Body of pancreas (tissue), 4 donors: ENCODE measurements around the gene OSTC. TPM values are rescaled to one million over a fixed set of nuclear protein-coding genes. Genes with fewer than 3 reads are reported as not detected.

Experiments
- ATAC-seq: fragments of 150-250 bp; one replicate; pipeline ENCODE4 v1.9.1; 2016
- DNase-seq, 4 donors: peaks; one replicate each; pipeline ENCODE4 v3.0.0-alpha.2; 2019
- H3K27ac ChIP-seq, 4 donors: fragments of 200-600 bp; sonication (generic); 1 replicate in 3 of 4; 2 replicates in 1 of 4; pipeline versions ENCODE4 v1.5.1 to v1.6.1; 2016 to 2019; ENCODE audit warnings: mild to moderate bottlenecking in 1 of 4, mixed read lengths in 1 of 4, moderate library complexity in 1 of 4
- H3K27me3 ChIP-seq, 2 donors: fragments of 200-600 bp; sonication (generic); one replicate each; pipeline ENCODE4 v1.6.0; 2016; ENCODE audit warnings: mild to moderate bottlenecking in 1 of 2
- H3K36me3 ChIP-seq, 2 donors: fragments of 200-600 bp; sonication (generic); replicated peaks in 1 of 2; 2 replicates each; pipeline ENCODE4 v1.5.1; 2016; ENCODE audit warnings: low read depth in 2 of 2; ENCODE audit not compliant: insufficient read depth in 1 of 2
- H3K4me1 ChIP-seq: fragments of 200-600 bp; sonication (generic); one replicate; pipeline ENCODE4 v1.6.0; 2016
- H3K4me3 ChIP-seq, 2 donors: fragments of 200-600 bp; sonication (generic); 1 replicate in 1 of 2; 2 replicates in 1 of 2; pipeline ENCODE4 v1.5.1; 2016 to 2019
- H3K9me3 ChIP-seq, 3 donors: fragments of 200-600 bp; sonication (generic); 1 replicate in 2 of 3; 2 replicates in 1 of 3; pipeline ENCODE4 v1.5.1; 2016
- CTCF ChIP-seq, 7 experiments: fragments of 450-650 bp in 4 of 7; fragments of 200-600 bp in 3 of 7; sonication (generic) in 3 of 7; IDR thresholded peaks; one replicate each; pipeline ENCODE4 v1.5.1; 2016 to 2019; ENCODE audit warnings: antibody characterized with exemption in 7 of 7
- POLR2A ChIP-seq, 3 donors: fragments of 450-650 bp; IDR thresholded peaks; one replicate each; pipeline ENCODE4 v1.6.1; 2016; ENCODE audit warnings: antibody characterized with exemption in 3 of 3, mild to moderate bottlenecking in 2 of 3
- WGBS, 2 donors: methylation state at CpG; one replicate each; pipeline ENCODE4 v1.1.5; 2017; 5-methylcytosine and 5-hydroxymethylcytosine counted together
- intact Hi-C: fragments of 100-400 bp; cut with DNase I; formaldehyde crosslinking; loops from one replicate; pipeline ENCODE4 v1.15.1; 2023
- total RNA-seq, 2 donors: library from RNA; depleted of rRNA; stranded (reverse); fragments of >200 nt; gene quantifications; one replicate each; pipeline ENCODE4 v1.1.0, GENCODE V29; 2016

Gene OSTC
- total RNA-seq, 2 donors from 2014 or later: 35.6 to 308 TPM

DNA sequence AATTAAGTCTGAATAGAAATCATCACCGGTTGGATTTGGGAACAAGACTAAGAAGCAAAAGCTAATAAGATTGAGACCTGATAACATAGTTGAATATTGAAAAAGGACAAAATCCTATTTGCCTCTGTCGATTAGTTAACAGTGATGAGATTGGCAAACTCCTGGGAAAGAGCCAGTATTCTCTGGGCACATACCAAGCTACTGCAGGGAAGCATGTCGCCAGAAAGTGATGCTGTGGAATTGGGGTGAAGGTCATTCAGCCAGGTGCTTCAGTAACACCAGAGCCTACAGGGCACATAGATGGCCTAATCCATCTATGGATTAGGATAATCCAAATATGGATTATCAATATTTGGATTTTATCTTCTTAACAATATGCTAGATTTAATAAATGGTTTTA lies 44.0 kb downstream of the OSTC start:
- no peaks in the 10 kb centered on the region for H3K9me3 ChIP-seq
- H3K4me1 ChIP-seq: no peaks in the 10 kb centered on the region
- H3K27ac ChIP-seq: no peak overlapping the region
- no peak overlapping the region for H3K4me3 ChIP-seq
- intact Hi-C loops: no loop called here
- no peaks in the 10 kb centered on the region for H3K27me3 ChIP-seq
- TF ChIP-seq POLR2A (IDR thresholded peaks at IDR 0.05) (no peak), CTCF (IDR thresholded peaks at IDR 0.05) (no peak)
- ATAC-seq (no peak), DNase-seq (no peak)
- WGBS, 2 donors: 44 to 49% methylated on average over 3 of the region's 3 CpGs
- H3K36me3 ChIP-seq: no peaks in the 10 kb centered on the region

GRCh38 chr4:108695062-108695461 lies 44.7 kb downstream of the OSTC start:
- WGBS, 2 donors: 76 to 79% methylated on average over 1 of the region's 1 CpG
- no peak for DNase-seq
- Histone ChIP-seq H3K27me3 (no peaks in the 10 kb centered on the region), H3K4me1 (no peaks in the 10 kb centered on the region), H3K4me3 (no peak overlapping the region), H3K27ac (no peak overlapping the region), H3K36me3 (no peaks in the 10 kb centered on the region), H3K9me3 (no peaks in the 10 kb centered on the region)
- TF ChIP-seq CTCF (IDR thresholded peaks at IDR 0.05): no peak
- TF ChIP-seq POLR2A (IDR thresholded peaks at IDR 0.05): no peak
- no peak for ATAC-seq
- intact Hi-C loops: no loop called here

GRCh38 chr4:108696160-108696559 lies 45.8 kb downstream of the OSTC start:
- DNase-seq (no peak), ATAC-seq (no peak)
- TF ChIP-seq CTCF (IDR thresholded peaks at IDR 0.05) (no peak), POLR2A (IDR thresholded peaks at IDR 0.05) (no peak)
- intact Hi-C loops: no loop called here
- Histone ChIP-seq H3K9me3 (no peaks in the 10 kb centered on the region), H3K27ac (no peak overlapping the region), H3K4me1 (no peaks in the 10 kb centered on the region), H3K27me3 (no peaks in the 10 kb centered on the region), H3K36me3 (no peaks in the 10 kb centered on the region), H3K4me3 (no peak overlapping the region)
- 76 to 77% methylated on average over 3 of the region's 3 CpGs for WGBS, 2 donors

- Histone ChIP-seq H3K36me3 (no peaks in the 10 kb centered on the region), H3K4me1 (no peaks in the 10 kb centered on the region), H3K9me3 (no peaks in the 10 kb centered on the region), H3K27me3 (no peaks in the 10 kb centered on the region), H3K4me3 (no peak overlapping the region), H3K27ac (no peak overlapping the region)
- intact Hi-C loops: no loop called here
- TF ChIP-seq CTCF (IDR thresholded peaks at IDR 0.05) (no peak), POLR2A (IDR thresholded peaks at IDR 0.05) (no peak)
- 44 to 46% methylated on average over 1 of the region's 1 CpG for WGBS, 2 donors
- no peak for ATAC-seq
- no peak for DNase-seq
Observed at GRCh38 chr4:108700081-108700757, 49.8 kb downstream of the OSTC start.

GRCh38 chr4:108702960-108703359 lies 52.6 kb downstream of the OSTC start:
- intact Hi-C loops: no loop called here
- Histone ChIP-seq H3K4me3 (no peak overlapping the region), H3K9me3 (no peaks in the 10 kb centered on the region), H3K27ac (no peak overlapping the region), H3K36me3 (no peaks in the 10 kb centered on the region), H3K27me3 (no peaks in the 10 kb centered on the region), H3K4me1 (no peaks in the 10 kb centered on the region)
- 46 to 57% methylated on average over 3 of the region's 3 CpGs for WGBS, 2 donors
- no peak for ATAC-seq
- TF ChIP-seq CTCF (IDR thresholded peaks at IDR 0.05) (no peak), POLR2A (IDR thresholded peaks at IDR 0.05) (no peak)
- no peak for DNase-seq
